ENCODE measurements around the gene DVL2. TPM values are rescaled to one million over a fixed set of nuclear protein-coding genes. Genes with fewer than 3 reads are reported as not detected.

The DVL2 gene
- total and polyA plus RNA-seq, 2 of the 13 experiments (the other 11 are each of a cell fraction or from before 2014, with no cell fraction given) = 5.7 to 38.2 TPM

DNA sequence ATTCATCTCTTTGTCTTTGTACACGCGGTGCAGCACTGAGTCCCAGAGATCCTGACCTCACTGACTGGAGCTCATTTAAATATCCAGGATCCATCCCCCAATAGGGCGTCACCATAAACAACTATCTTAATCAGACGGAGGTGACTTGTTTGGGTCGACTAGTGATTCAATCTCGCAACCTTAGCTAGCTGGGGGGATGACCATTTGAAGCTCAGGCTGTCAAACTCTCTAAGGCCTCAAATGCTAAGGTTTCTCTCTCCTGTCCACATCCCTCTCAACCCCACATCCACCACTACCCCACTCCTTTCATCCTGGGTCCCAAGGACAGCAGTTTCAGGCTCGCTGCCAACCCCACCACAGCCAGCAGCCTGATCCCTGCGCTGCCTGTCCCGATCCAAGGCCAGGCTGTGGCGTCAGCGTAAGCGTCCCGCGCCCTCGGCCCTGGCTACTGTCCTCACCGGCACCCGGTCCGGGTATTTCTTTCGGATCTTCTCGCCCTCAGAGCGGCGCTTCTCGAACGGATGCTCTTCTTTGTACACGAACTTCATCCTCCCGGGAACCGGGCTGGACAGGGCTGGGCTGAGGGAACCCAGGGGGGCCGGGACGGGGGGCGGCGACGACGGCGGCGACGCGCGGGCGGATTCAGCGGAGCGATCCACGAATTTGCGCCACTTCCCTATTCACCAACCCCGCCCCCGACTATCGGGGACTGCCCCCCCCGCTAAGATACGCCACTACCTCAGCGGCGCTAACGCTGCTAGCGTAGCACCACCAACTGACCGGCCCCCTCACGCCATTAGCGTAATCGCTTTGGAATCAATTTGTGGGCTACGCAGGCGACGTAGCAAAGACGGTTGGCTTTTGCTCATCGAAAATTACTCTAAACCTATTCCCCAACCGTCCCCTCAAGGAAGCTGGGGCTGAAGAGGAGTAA, 7.7 kb upstream of the DVL2 start, which contains the start of gene GABARAP (continued):
- TF ChIP-seq, protein P1, sequence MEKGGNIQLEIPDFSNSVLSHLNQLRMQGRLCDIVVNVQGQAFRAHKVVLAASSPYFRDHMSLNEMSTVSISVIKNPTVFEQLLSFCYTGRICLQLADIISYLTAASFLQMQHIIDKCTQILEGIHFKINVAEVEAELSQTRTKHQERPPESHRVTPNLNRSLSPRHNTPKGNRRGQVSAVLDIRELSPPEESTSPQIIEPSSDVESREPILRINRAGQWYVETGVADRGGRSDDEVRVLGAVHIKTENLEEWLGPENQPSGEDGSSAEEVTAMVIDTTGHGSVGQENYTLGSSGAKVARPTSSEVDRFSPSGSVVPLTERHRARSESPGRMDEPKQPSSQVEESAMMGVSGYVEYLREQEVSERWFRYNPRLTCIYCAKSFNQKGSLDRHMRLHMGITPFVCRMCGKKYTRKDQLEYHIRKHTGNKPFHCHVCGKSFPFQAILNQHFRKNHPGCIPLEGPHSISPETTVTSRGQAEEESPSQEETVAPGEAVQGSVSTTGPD (CRISPR knock-in tag; IDR thresholded peaks at IDR 0.05) = no peak
- TF ChIP-seq ATF7-NPFF (CRISPR knock-in tag; IDR thresholded peaks at IDR 0.05; ENCODE audit: low read depth) = peak; percentile 78
- no peak for TF ChIP-seq LCORL (IDR thresholded peaks at IDR 0.05)
- 0 out of 2 replicates have a peak, but pooled peaks have one; percentile 48 for TF ChIP-seq LCORL (CRISPR knock-in tag; IDR thresholded peaks at IDR 0.05)
- no peak for TF ChIP-seq ZNF207 (IDR thresholded peaks at IDR 0.05; ENCODE audit: borderline replicate concordance)
- TF ChIP-seq, protein P2, sequence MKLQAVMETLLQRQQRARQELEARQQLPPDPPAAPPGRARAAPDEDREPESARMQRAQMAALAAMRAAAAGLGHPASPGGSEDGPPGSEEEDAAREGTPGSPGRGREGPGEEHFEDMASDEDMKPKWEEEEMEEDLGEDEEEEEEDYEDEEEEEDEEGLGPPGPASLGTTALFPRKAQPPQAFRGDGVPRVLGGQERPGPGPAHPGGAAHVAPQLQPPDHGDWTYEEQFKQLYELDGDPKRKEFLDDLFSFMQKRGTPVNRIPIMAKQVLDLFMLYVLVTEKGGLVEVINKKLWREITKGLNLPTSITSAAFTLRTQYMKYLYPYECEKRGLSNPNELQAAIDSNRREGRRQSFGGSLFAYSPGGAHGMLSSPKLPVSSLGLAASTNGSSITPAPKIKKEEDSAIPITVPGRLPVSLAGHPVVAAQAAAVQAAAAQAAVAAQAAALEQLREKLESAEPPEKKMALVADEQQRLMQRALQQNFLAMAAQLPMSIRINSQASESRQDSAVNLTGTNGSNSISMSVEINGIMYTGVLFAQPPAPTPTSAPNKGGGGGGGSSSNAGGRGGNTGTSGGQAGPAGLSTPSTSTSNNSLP (IDR thresholded peaks at IDR 0.05; ENCODE audit: low read depth, low read length) = 0 out of 2 replicates have a peak, but pooled peaks have one; percentile 12
- TF ChIP-seq, protein P3, sequence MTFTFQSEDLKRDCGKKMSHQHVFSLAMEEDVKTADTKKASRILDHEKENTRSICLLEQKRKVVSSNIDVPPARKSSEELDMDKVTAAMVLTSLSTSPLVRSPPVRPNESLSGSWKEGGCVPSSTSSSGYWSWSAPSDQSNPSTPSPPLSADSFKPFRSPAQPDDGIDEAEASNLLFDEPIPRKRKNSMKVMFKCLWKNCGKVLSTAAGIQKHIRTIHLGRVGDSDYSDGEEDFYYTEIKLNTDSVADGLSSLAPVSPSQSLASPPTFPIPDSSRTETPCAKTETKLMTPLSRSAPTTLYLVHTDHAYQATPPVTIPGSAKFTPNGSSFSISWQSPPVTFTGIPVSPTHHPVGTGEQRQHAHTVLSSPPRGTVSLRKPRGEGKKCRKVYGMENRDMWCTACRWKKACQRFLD (CRISPR knock-in tag; IDR thresholded peaks at IDR 0.05; ENCODE audit: borderline replicate concordance) = no peak
- TF ChIP-seq TAF15 (IDR thresholded peaks at IDR 0.05; ENCODE audit: low read depth, low read length, poor library complexity, severe bottlenecking) = peak; percentile 74
- TF ChIP-seq, protein P4, sequence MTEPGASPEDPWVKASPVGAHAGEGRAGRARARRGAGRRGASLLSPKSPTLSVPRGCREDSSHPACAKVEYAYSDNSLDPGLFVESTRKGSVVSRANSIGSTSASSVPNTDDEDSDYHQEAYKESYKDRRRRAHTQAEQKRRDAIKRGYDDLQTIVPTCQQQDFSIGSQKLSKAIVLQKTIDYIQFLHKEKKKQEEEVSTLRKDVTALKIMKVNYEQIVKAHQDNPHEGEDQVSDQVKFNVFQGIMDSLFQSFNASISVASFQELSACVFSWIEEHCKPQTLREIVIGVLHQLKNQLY (CRISPR knock-in tag; IDR thresholded peaks at IDR 0.05) = no peak
- no peak for TF ChIP-seq MIER2 (CRISPR knock-in tag; IDR thresholded peaks at IDR 0.05)
- peak; percentile 50; the same call in 1 of the 2 replicates for TF ChIP-seq ZNF235 (CRISPR knock-in tag; IDR thresholded peaks at IDR 0.05; ENCODE audit: borderline replicate concordance)
- TF ChIP-seq ZNF543 (CRISPR knock-in tag; IDR thresholded peaks at IDR 0.05) = no peak
- no peak for TF ChIP-seq HHEX (CRISPR knock-in tag; IDR thresholded peaks at IDR 0.05)
- TF ChIP-seq FOXK2 (IDR thresholded peaks at IDR 0.05) = no peak
- TF ChIP-seq, protein P5, sequence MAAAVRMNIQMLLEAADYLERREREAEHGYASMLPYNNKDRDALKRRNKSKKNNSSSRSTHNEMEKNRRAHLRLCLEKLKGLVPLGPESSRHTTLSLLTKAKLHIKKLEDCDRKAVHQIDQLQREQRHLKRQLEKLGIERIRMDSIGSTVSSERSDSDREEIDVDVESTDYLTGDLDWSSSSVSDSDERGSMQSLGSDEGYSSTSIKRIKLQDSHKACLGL (CRISPR knock-in tag; IDR thresholded peaks at IDR 0.05) = peak; percentile 63; the same call in 1 of the 2 replicates
- 0 out of 2 replicates have a peak, but pooled peaks have one; percentile 37 for TF ChIP-seq HOXD1 (CRISPR knock-in tag; IDR thresholded peaks at IDR 0.05)
- TF ChIP-seq, protein P6, sequence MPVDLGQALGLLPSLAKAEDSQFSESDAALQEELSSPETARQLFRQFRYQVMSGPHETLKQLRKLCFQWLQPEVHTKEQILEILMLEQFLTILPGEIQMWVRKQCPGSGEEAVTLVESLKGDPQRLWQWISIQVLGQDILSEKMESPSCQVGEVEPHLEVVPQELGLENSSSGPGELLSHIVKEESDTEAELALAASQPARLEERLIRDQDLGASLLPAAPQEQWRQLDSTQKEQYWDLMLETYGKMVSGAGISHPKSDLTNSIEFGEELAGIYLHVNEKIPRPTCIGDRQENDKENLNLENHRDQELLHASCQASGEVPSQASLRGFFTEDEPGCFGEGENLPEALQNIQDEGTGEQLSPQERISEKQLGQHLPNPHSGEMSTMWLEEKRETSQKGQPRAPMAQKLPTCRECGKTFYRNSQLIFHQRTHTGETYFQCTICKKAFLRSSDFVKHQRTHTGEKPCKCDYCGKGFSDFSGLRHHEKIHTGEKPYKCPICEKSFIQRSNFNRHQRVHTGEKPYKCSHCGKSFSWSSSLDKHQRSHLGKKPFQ (CRISPR knock-in tag; IDR thresholded peaks at IDR 0.05; ENCODE audit: insufficient replicate concordance) = peak; percentile 13
- no peak for TF ChIP-seq NR3C1 (CRISPR knock-in tag; IDR thresholded peaks at IDR 0.05)
- TF ChIP-seq IRF2 (CRISPR knock-in tag; IDR thresholded peaks at IDR 0.05) = no peak
- no peak for TF ChIP-seq CC2D1A (CRISPR knock-in tag; IDR thresholded peaks at IDR 0.05)
- TF ChIP-seq POLR2A (IDR thresholded peaks at IDR 0.05; ENCODE audit: insufficient read depth in 1 of 2, low read depth in 2 of 2, low read length in 2 of 2) = peak; percentile 40 to 48; a peak in 3 of 4 replicates
- TF ChIP-seq PHB2 (IDR thresholded peaks at IDR 0.05; ENCODE audit: partially characterized antibody) = no peak
- no peak for TF ChIP-seq ZNF3 (CRISPR knock-in tag; IDR thresholded peaks at IDR 0.05)
- no peak for TF ChIP-seq TOE1 (CRISPR knock-in tag; IDR thresholded peaks at IDR 0.05)

Measured in HepG2 (cell line).